ENCODE measurements around the gene SMYD3.

DNA sequence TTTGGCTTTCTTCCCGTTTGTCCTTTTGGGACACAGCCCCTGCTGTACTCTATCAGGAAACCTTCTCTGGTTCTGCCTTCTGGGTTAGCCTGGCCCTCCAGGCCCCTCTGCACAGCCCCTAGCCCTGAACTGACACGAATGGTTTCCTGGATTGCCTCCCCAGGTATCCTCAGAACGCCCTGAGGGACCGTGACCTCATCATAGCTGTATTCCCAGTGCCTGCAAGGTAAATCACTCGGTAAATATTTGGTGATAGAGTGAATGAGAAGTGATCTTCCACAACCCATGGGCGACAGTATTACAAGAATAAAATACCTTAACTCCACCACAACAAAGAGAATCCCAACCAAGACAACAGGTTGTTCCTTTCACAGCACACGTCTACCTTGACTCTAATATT is 637.2 kb downstream of the SMYD3 start:
- TF ChIP-seq, protein P1, sequence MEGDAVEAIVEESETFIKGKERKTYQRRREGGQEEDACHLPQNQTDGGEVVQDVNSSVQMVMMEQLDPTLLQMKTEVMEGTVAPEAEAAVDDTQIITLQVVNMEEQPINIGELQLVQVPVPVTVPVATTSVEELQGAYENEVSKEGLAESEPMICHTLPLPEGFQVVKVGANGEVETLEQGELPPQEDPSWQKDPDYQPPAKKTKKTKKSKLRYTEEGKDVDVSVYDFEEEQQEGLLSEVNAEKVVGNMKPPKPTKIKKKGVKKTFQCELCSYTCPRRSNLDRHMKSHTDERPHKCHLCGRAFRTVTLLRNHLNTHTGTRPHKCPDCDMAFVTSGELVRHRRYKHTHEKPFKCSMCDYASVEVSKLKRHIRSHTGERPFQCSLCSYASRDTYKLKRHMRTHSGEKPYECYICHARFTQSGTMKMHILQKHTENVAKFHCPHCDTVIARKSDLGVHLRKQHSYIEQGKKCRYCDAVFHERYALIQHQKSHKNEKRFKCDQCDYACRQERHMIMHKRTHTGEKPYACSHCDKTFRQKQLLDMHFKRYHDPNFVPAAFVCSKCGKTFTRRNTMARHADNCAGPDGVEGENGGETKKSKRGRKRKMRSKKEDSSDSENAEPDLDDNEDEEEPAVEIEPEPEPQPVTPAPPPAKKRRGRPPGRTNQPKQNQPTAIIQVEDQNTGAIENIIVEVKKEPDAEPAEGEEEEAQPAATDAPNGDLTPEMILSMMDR (conservative IDR thresholded peaks at IDR 0.05), result no peak
- no peak for TF ChIP-seq EZH2 (IDR thresholded peaks at IDR 0.05; ENCODE audit: low read depth)
